GM12801 (cell line): ENCODE data around the gene RAB13.

ENCODE experiments used
- TF ChIP-seq, protein P1 (sequence below): IDR thresholded peaks from one replicate; pipeline ENCODE4 v1.5.1; 2011; ENCODE audit warnings: control low read depth; ENCODE audit not compliant: insufficient read length; ENCODE audit errors: extremely low read depth

Gene RAB13

DNA sequence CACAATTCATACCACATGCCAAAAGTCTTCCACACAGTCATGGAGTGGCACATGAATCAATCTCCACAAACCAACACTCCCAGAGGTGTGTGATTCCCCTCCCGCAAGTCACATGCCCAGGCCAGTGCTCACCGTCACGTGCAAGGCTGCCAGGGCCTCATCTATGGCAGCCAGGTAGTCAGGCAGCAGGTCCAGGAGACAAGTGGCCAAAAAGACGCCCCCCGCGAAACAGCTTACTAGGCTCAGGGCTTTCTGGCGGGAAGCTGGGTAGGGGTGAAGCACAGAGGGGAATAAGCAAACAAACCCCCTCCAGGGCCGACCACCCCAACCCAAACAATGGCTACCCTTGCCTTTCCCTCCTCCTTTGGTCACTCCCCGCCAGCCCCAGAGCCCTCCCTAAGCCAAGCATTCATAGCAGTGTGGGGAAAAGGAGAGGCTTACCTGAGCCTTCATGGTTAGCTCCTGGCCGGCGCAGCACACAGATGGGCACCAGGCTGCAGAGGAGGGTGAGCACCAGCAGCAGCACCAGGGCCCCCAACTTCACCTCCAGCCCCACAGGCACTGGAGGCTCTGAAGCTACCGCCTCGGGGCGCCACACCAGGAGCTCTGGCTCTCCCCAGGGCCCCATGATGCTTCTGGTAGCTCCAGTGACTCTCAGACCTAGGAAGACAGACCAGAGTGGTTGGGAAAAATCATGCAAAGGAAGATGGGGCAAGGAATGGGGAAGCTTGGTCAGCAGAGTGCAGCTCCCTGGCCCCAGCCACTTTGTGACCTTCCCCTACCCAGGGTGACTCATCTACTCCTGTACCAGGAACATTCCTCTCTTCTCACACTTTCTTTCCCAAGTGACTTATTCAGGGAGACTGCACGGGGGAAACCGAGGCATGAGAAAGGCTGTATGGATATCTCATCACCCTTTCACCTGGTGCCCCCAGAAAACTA, 23.8 kb downstream of the RAB13 start:
- TF ChIP-seq, protein P1, sequence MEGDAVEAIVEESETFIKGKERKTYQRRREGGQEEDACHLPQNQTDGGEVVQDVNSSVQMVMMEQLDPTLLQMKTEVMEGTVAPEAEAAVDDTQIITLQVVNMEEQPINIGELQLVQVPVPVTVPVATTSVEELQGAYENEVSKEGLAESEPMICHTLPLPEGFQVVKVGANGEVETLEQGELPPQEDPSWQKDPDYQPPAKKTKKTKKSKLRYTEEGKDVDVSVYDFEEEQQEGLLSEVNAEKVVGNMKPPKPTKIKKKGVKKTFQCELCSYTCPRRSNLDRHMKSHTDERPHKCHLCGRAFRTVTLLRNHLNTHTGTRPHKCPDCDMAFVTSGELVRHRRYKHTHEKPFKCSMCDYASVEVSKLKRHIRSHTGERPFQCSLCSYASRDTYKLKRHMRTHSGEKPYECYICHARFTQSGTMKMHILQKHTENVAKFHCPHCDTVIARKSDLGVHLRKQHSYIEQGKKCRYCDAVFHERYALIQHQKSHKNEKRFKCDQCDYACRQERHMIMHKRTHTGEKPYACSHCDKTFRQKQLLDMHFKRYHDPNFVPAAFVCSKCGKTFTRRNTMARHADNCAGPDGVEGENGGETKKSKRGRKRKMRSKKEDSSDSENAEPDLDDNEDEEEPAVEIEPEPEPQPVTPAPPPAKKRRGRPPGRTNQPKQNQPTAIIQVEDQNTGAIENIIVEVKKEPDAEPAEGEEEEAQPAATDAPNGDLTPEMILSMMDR: no peak

DNA sequence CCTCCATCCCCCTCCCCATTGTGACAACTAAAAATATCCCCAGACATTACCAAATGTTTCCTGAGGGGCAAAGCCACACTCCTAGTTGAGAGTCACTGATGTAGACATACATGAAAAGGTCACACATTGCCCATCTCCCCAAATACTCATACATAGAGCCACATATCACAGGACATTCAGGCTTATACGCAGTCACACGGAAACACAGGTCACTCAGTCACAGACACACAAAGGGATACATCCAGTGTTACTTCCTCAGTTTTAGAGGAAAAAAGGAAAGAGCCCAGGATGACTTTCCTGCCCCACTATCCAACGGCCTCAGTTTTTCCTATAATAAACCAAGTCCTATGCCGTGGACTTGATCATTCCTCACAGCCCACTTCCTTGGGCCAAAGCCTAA, 24.7 kb downstream of the RAB13 start:
- TF ChIP-seq, protein P1: no peak

DNA sequence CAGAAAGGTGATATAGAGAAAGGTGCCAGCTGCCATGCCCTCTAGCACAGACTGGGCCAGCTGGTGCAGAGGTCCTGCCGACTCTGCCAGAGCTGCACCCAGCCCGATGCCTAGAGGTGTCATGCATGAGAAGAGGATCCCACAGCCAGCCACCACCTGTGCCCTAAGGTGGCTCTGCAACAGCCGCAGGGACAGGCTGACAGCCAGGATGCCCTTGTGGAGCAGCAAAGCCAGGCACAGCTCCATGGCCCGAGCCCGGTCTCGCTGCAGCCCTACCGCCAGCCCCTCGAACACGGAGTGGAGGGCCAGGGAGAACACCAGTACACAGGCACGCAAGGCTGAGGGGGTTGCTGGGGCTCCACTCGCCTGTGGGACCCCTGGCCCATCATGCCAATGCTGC, 25.9 kb downstream of the RAB13 start:
- TF ChIP-seq, protein P1: no peak

DNA sequence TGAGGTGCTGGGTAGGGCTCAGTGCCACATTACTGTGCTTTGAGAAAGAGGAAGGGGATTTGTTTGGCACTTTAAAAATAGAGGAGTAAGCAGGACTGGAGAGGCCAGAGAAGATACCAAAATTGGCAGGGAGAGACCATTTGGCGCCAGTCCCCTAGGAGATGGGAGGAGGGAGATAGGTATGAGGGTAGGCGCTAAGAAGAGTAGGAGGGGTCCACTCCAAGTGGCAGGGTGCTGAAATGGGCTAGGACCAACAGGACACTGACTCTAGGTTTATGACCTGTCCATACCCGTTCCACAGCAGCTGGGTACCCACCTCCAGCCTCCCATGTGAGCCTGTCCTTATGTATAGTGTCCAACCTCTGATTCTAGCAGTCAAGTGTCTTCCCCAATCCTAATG, 26.7 kb downstream of the RAB13 start:
- TF ChIP-seq, protein P1: no peak

DNA sequence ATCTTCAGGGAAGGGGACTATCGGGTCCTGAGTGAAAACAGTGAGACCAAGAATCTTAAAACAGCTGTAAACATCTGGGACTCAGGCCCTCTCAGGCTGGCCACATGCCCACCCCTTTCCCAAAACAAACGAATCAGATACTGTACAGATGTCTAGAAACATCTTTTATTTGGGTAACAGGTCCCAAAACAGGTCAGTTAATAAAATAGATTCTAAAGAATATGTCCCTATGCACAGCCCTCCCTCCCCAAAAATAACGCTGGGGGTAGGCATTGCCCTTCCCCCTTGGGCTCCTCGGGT, 27.2 kb downstream of the RAB13 start:
- TF ChIP-seq, protein P1: no peak

DNA sequence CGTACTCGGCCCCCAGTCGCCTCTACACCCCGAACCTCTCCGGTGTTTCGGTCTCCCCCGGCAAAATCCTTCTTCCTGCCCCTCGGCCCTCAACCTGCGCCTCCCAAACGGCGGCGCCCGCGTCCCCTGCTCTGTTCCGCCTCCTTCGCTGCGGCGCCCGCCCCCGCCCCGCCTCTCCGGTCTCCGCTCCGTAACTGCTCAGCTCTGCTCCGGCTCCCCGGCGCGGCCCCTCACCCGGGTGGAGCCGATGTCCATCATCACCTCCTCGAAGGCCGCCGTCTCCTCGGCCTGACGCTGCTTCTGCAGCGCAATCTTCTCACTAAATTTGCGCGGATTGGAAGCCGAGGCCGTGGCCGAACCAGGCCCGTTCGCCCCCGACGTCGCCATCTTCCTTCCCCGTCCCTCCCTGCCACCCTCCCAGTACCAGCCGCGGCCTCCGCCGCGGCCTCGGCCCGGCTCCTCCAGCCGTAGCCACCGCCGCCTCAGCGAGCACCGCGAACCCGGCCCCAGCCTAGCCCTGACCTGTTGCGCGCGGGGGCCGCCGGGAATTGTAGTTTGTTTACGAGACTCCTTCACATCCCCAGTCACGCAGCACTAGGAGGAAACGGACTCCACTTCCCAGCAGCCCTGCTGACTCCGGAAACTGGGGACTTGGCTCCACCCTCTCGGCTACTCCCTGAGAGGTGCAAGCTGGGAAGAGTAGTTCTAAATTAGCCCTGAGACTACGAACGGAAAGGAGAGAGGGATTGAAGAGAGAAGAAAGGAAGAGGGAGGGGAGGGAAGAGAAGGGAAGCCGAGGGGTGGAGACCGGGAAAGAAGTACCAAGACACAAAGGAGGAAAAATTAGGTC, 27.8 kb downstream of the RAB13 start, which contains the start of gene CRTC2:
CRTC2 (minus strand) TSS at position 502 of the 850 bp plus-strand sequence; CDS start at position 387, 115 bp downstream.
- TF ChIP-seq, protein P1: no peak

DNA sequence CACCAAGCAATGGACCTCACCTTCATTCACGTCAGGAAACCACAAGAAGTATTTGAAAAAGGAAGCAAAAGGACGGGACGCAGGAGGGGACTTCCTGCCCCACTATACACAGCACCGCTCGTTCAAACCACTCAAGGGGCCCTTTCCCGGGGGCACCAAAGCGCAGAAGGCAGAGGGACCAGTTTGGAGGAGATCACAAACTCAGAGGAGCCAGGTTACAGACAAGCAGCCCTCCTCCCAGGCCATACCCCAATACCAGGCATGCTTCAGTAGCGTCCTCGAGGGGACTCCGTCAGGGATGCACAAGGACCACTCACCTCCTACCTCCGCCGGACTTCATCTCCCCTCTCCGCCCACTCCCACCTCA, 28.4 kb downstream of the RAB13 start:
- TF ChIP-seq, protein P1: no peak
